ENCODE results near the gene ACMSD.
A peak's percentile ranks its signal among the peaks of the same experiment; 100 is the strongest.
"Not testable (repeated sequence)": the region's sequence is repeated elsewhere in the genome, so short reads cannot be mapped to it uniquely, and the experiment has no call there.

ACMSD gene

DNA sequence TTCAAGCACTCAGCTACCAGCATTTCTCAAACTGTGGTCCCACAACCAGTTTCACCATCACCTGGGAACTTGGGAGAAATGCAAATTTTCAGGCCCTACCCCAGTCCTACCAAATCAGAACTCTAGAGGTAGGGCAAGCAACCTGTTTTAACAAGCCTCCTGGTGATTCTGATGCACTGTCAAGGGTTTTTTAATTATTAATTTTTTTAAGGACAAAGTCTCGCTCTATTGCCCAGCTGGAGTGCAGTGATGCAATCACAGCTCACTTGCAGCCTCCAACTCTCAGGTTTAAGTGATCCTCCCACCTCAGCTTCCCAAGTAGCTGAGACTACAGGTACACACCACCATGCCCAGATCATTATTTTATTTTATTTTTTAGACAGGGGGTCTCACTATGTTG, 7.8 kb downstream of the ACMSD start:
- H3K4me3 ChIP-seq (ENCODE audit: low read depth, low read length), result no peak overlapping the region
- TF ChIP-seq, protein P1, sequence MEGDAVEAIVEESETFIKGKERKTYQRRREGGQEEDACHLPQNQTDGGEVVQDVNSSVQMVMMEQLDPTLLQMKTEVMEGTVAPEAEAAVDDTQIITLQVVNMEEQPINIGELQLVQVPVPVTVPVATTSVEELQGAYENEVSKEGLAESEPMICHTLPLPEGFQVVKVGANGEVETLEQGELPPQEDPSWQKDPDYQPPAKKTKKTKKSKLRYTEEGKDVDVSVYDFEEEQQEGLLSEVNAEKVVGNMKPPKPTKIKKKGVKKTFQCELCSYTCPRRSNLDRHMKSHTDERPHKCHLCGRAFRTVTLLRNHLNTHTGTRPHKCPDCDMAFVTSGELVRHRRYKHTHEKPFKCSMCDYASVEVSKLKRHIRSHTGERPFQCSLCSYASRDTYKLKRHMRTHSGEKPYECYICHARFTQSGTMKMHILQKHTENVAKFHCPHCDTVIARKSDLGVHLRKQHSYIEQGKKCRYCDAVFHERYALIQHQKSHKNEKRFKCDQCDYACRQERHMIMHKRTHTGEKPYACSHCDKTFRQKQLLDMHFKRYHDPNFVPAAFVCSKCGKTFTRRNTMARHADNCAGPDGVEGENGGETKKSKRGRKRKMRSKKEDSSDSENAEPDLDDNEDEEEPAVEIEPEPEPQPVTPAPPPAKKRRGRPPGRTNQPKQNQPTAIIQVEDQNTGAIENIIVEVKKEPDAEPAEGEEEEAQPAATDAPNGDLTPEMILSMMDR (IDR thresholded peaks at IDR 0.05; ENCODE audit: borderline replicate concordance, insufficient read depth, low read depth, low read length), result no peak

- H3K4me3 ChIP-seq (ENCODE audit: low read depth, low read length), result not testable (repeated sequence)
Observed at GRCh38 chr2:134847582-134847981, 9.2 kb downstream of the ACMSD start.

- TF ChIP-seq, protein P1 (IDR thresholded peaks at IDR 0.05; ENCODE audit: borderline replicate concordance, insufficient read depth, low read depth, low read length), result no peak
Observed at GRCh38 chr2:134852518-134852917, 14.1 kb downstream of the ACMSD start.

DNA sequence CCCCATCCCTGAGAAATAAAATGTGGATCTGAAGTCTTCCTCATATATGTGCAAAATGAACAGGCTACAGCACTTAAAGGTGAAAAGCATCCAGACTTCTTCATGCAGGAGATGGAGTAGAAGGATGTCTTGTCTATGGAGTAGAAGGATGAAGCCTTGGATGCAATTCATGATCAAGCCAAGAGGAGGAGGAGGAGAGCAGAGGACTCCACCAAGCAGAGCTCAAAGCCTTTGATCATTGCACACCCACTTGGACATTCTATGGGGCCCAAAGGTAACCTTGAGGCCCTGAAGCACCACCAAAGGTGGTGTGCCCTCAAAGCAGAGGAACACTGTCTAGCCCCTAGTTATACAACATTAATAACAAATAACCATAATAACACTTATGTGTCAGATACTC, 17.3 kb downstream of the ACMSD start:
- H3K4me3 ChIP-seq (ENCODE audit: low read depth, low read length), result no peak overlapping the region
- TF ChIP-seq, protein P1 (IDR thresholded peaks at IDR 0.05; ENCODE audit: borderline replicate concordance, insufficient read depth, low read depth, low read length), result 0 out of 2 replicates have a peak, but pooled peaks have one; percentile 15

More at GRCh38 chr2:134852518-134852917, 14.1 kb downstream of the ACMSD start:
- no peak overlapping the region for H3K4me3 ChIP-seq (ENCODE audit: low read depth, low read length)

DNA sequence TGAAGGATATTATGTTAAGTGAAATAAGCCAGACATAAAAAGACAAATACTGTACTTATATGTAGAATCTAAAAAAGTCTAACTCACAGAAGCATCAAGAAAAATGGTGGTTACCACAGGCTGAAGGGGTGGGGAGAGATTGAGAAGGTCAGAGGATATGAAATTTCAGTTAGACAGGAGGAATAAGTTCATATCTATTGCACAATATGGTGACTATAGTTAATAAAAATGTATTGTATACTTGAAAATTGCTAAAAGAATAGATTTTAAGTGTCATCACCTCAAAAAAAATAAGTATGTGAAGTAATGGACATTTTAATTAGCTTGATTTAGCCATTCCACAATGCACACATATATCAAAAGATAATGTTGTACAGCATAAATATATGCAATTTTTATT, 19.8 kb downstream of the ACMSD start:
- TF ChIP-seq, protein P1 (IDR thresholded peaks at IDR 0.05; ENCODE audit: borderline replicate concordance, insufficient read depth, low read depth, low read length), result no peak
- no peak overlapping the region for H3K4me3 ChIP-seq (ENCODE audit: low read depth, low read length)

DNA sequence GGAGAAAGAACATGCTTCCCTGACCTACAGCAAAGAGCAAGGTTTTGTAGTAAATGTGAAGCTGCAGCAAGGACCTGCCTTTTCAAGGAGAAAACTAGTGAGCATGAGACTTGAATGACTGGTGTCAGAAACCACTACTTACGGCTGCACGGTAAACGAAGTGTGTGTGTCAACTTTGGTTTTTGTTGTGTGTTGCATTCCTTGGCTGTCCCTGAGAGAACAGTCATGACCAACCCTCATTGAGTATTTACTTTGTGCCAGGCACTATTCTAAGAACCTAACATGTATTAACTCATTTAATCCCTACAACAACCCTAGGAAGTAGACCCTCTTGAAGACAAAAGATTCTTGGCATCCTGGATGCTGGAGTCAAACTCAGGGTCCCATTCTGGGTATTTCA, 22.8 kb downstream of the ACMSD start:
- TF ChIP-seq, protein P1 (IDR thresholded peaks at IDR 0.05; ENCODE audit: borderline replicate concordance, insufficient read depth, low read depth, low read length), result no peak
- no peak overlapping the region for H3K4me3 ChIP-seq (ENCODE audit: low read depth, low read length)

DNA sequence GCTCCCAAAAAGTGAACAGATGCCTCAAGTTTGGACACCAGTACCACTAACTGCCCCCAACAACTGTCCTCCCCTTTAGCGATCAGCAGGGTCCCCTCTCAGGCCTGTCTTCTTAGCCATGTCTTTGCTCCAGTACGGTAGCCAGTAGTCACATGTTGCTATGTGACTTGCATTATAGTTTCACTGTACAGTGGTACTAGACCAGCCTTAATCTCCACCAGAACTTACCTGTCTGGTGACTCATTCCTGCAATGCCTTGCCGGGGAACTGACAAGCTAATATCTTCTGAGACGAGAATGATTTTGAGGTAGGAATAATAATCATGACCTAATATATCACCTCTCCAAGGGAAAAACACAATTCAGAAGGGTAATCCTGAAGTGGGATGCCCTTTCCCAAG, 23.7 kb downstream of the ACMSD start:
- H3K4me3 ChIP-seq (ENCODE audit: low read depth, low read length), result no peak overlapping the region
- TF ChIP-seq, protein P1 (IDR thresholded peaks at IDR 0.05; ENCODE audit: borderline replicate concordance, insufficient read depth, low read depth, low read length), result no peak

DNA sequence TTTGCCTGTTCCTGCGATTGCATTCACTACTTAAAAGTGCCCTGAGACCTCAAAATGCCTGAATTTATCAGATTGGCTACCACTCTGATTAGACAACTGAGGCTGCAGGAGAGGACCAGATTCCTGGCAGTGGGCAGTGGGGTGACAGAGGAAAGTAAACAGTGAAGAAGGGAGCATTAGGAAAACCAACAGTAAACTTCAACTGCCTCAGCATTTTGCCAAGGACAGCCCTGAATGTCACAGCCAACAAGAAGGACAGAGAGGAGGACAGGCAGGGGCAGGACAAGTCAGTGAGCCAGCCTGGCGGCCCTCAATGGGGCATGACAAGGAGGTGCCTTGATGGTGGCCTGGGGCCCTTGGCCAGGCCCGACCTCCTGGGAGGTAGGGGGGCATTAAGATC, 24.3 kb downstream of the ACMSD start:
- no peak overlapping the region for H3K4me3 ChIP-seq (ENCODE audit: low read depth, low read length)
- TF ChIP-seq, protein P1 (IDR thresholded peaks at IDR 0.05; ENCODE audit: borderline replicate concordance, insufficient read depth, low read depth, low read length), result no peak

Measured in GM12875 (cell line).